Measurements from ENCODE around the gene KMT2C.

DNA sequence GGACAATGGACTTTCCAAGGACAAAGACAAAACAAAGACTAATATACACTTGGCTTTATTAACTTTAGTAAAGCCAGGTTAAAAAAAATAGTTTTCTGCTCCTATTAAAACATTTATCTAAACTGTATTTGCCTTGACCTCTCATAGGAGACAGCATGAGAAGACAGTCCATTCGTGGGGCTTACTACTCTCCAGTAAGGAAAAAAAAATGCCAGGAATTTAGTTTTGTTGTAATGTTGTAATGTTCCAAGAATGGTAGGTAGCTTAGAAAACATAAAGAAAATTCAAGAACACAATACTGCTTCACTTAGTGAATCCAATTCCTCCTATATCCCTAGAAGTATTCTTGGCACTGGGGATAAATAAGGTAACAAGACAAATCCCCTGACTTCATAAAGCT lies 81.7 kb downstream of the KMT2C start:
- TF ChIP-seq, protein P1, sequence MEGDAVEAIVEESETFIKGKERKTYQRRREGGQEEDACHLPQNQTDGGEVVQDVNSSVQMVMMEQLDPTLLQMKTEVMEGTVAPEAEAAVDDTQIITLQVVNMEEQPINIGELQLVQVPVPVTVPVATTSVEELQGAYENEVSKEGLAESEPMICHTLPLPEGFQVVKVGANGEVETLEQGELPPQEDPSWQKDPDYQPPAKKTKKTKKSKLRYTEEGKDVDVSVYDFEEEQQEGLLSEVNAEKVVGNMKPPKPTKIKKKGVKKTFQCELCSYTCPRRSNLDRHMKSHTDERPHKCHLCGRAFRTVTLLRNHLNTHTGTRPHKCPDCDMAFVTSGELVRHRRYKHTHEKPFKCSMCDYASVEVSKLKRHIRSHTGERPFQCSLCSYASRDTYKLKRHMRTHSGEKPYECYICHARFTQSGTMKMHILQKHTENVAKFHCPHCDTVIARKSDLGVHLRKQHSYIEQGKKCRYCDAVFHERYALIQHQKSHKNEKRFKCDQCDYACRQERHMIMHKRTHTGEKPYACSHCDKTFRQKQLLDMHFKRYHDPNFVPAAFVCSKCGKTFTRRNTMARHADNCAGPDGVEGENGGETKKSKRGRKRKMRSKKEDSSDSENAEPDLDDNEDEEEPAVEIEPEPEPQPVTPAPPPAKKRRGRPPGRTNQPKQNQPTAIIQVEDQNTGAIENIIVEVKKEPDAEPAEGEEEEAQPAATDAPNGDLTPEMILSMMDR (conservative IDR thresholded peaks at IDR 0.05; ENCODE audit: low read length): no peak
- no peak for TF ChIP-seq EZH2phosphoT487 (IDR thresholded peaks at IDR 0.05; ENCODE audit: borderline replicate concordance, low read depth, low read length)

All from OCI-LY7 (cell line).